Prostate gland (tissue), 2 donors: ENCODE measurements around the gene OR52W1. TPM values are rescaled to one million over a fixed set of nuclear protein-coding genes. Genes with fewer than 3 reads are reported as not detected.
"Not testable (repeated sequence)": the region's sequence is repeated elsewhere in the genome, so short reads cannot be mapped to it uniquely, and the experiment has no call there.

ENCODE experiments used
- DNase-seq: peaks from one replicate; pipeline ENCODE4 v3.0.0-alpha.2; 2019; ENCODE audit warnings: low spot score
- H3K27ac ChIP-seq, 2 donors: fragments of 200-600 bp; sonication (generic); 2 replicates each; pipeline ENCODE4 v1.5.1; 2017 to 2019
- H3K27me3 ChIP-seq: fragments of 200-600 bp; sonication (generic); replicated peaks from 2 replicates; pipeline ENCODE4 v1.5.1; 2019; ENCODE audit not compliant: insufficient read depth
- H3K36me3 ChIP-seq, 2 donors: fragments of 200-600 bp; sonication (generic); 1 replicate in 1 of 2; 2 replicates in 1 of 2; pipeline versions ENCODE4 v1.5.1 to v1.8.1; 2017 to 2019
- H3K4me1 ChIP-seq: fragments of 200-600 bp; sonication (generic); replicated peaks from 2 replicates; pipeline ENCODE4 v1.5.1; 2019
- H3K4me3 ChIP-seq, 2 donors: fragments of 200-600 bp; sonication (generic); 2 replicates each; pipeline ENCODE4 v1.5.1; 2017 to 2019
- H3K9me3 ChIP-seq: fragments of 200-600 bp; sonication (generic); 2 replicates; pipeline ENCODE4 v1.5.1; 2017
- POLR2A ChIP-seq: fragments of 450-650 bp; IDR thresholded peaks from one replicate; pipeline ENCODE4 v1.6.1; 2016; ENCODE audit warnings: antibody characterized with exemption, mild to moderate bottlenecking
- POLR2AphosphoS5 ChIP-seq: sonication (generic); formaldehyde crosslinking; IDR thresholded peaks from one replicate; pipeline ENCODE4 v1.6.1; 2017; ENCODE audit warnings: antibody characterized with exemption
- WGBS: methylation state at CpG from one replicate; pipeline ENCODE4 v1.1.5; 2018; 5-methylcytosine and 5-hydroxymethylcytosine counted together
- intact Hi-C: fragments of 100-400 bp; cut with DNase I; formaldehyde crosslinking; loops from one replicate; pipeline ENCODE4 v1.14.2; 2022
- total RNA-seq, 2 donors: library from RNA; depleted of rRNA; stranded (reverse); fragments of >200 nt; gene quantifications; one replicate each; pipeline ENCODE4 v1.1.0, GENCODE V29; 2016
- TF ChIP-seq, protein P1 (sequence below), 4 experiments: fragments of 200-600 bp in 2 of 4; fragments of 450-650 bp in 2 of 4; sonication (generic) in 2 of 4; IDR thresholded peaks; 1 replicate in 3 of 4; 2 replicates in 1 of 4; pipeline ENCODE4 v1.5.1; 2016 to 2019; ENCODE audit warnings: antibody characterized with exemption in 4 of 4, mild to moderate bottlenecking in 2 of 4, moderate library complexity in 2 of 4

The OR52W1 gene
- total RNA-seq, 2 donors from 2014 or later = not detected

DNA sequence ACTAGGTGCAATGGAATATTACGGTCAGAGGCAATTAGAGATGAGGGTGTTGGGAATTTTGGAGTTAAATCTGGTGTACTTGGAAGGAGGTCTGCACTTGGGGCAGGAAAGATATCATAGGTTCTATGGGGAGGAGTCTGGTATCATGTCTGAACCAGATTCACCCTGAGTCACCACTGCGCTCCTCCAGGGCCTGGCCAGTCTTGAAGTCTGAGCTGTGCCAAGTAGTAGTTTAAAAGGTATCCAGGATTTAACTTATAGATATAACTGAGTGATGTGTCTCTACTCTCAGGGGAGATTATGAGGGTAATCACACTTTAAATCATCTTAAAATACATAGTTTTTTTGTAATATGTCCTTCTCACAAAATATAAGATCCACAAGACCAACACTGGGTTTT, 46.5 kb downstream of the OR52W1 start:
- no peaks in the 10 kb centered on the region for H3K9me3 ChIP-seq
- no peak overlapping the region for H3K27ac ChIP-seq
- DNase-seq = no peak
- WGBS = 97% methylated on average over 2 of the region's 2 CpGs
- no peak overlapping the region for H3K4me3 ChIP-seq
- no peaks in the 10 kb centered on the region for H3K36me3 ChIP-seq
- H3K4me1 ChIP-seq = no peaks in the 10 kb centered on the region
- intact Hi-C loops = no loop called here
- TF ChIP-seq, protein P1, sequence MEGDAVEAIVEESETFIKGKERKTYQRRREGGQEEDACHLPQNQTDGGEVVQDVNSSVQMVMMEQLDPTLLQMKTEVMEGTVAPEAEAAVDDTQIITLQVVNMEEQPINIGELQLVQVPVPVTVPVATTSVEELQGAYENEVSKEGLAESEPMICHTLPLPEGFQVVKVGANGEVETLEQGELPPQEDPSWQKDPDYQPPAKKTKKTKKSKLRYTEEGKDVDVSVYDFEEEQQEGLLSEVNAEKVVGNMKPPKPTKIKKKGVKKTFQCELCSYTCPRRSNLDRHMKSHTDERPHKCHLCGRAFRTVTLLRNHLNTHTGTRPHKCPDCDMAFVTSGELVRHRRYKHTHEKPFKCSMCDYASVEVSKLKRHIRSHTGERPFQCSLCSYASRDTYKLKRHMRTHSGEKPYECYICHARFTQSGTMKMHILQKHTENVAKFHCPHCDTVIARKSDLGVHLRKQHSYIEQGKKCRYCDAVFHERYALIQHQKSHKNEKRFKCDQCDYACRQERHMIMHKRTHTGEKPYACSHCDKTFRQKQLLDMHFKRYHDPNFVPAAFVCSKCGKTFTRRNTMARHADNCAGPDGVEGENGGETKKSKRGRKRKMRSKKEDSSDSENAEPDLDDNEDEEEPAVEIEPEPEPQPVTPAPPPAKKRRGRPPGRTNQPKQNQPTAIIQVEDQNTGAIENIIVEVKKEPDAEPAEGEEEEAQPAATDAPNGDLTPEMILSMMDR (IDR thresholded peaks at IDR 0.05) = no peak
- TF ChIP-seq POLR2A (no peak), POLR2AphosphoS5 (no peak)
- H3K27me3 ChIP-seq = no peaks in the 10 kb centered on the region

DNA sequence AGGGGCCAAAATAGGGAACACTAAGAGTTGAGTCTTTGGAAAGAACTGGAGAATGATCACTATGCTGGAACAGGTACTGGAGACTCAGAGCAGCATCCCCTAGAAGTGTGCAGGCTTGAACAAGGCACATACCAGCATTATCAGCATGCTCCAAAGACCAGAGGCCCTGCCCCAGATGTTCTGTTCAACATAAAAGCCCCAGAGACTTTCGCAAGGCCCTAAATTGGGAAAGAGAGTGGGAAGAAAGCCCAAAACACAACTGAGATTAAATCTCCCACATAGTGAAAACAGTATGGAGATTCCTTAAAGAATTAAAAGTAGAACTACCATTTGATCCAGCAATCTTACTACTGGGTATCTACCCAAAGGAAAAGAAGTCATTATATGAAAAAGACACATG, 49.2 kb downstream of the OR52W1 start:
- H3K9me3 ChIP-seq = no peaks in the 10 kb centered on the region
- no peak overlapping the region for H3K4me3 ChIP-seq
- H3K4me1 ChIP-seq = peaks cover 5% of the 10 kb centered on the region
- no peaks in the 10 kb centered on the region for H3K27me3 ChIP-seq
- H3K36me3 ChIP-seq = no peaks in the 10 kb centered on the region
- no peak for TF ChIP-seq POLR2AphosphoS5
- TF ChIP-seq, protein P1 (IDR thresholded peaks at IDR 0.05) = no peak
- no peak for TF ChIP-seq POLR2A
- WGBS = 93% methylated on average over 1 of the region's 1 CpG
- H3K27ac ChIP-seq = no peak overlapping the region
- DNase-seq = no peak
- intact Hi-C loops = no loop called here

DNA sequence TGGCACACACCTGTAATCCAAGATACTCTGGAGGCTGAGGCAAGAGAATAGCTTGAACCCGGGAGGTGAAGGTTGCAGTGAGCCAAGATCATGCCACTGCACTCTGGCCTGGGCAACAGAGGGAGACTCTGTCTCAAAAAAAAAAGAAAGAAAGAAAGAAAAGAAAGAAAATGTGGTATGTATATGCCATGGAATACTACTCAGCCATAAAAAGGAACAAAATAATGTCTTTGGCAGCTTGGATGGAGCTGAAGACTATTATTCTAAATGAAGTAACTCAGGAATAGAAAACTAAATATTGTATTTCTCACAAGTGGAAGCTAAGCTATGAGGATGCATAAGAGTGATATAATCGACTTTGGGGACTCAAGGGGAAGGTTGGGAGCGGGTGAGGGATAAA, 49.9 kb downstream of the OR52W1 start:
- H3K9me3 ChIP-seq, H3K27ac ChIP-seq, DNase-seq, intact Hi-C loops, H3K36me3 ChIP-seq, H3K27me3 ChIP-seq, H3K4me1 ChIP-seq, H3K4me3 ChIP-seq: not testable (repeated sequence)
- WGBS = 97% methylated on average over 3 of the region's 3 CpGs

Other genes starting within 250 kb of the OR52W1 start
- gene OR56A5, start 230.7 kb upstream of the OR52W1 start, total RNA-seq = not detected
- gene OR52L1, start 212.2 kb upstream of the OR52W1 start, total RNA-seq = not detected
- gene OR56A4, start 192.3 kb upstream of the OR52W1 start, total RNA-seq = not detected
- not detected for gene OR56A1, start 168.5 kb upstream of the OR52W1 start, total RNA-seq
- not detected for gene OR56B4, start 91.5 kb upstream of the OR52W1 start, total RNA-seq
- gene OR52B2, start 28.9 kb upstream of the OR52W1 start, total RNA-seq = not detected
- gene C11orf42, start 6.3 kb downstream of the OR52W1 start, total RNA-seq = 1 to 10 TPM in 1 of 2 donors, not detected in 1; 2.4 TPM
- gene FHIP1B, start 35.4 kb downstream of the OR52W1 start, total RNA-seq = 100 to 1,000 TPM in 1 of 2 donors, 10 to 100 TPM in 1; 50.6 to 105 TPM
- gene CNGA4, start 39.9 kb downstream of the OR52W1 start, total RNA-seq = 1 to 10 TPM in 1 of 2 donors, under 1 TPM in 1; 0.27 to 2.0 TPM
- not detected for gene CCKBR, start 60.6 kb downstream of the OR52W1 start, total RNA-seq
- 10 to 100 TPM; 46.1 to 92.4 TPM for gene CAVIN3, start 121.3 kb downstream of the OR52W1 start, total RNA-seq
- gene SMPD1, start 191.2 kb downstream of the OR52W1 start, total RNA-seq = 10 to 100 TPM; 51.7 to 59.2 TPM
- 10 to 100 TPM; 35.4 to 65.5 TPM for gene APBB1, start 219.9 kb downstream of the OR52W1 start, total RNA-seq
- 1 to 10 TPM; 1.2 to 4.7 TPM for gene HPX, start 241.8 kb downstream of the OR52W1 start, total RNA-seq